SK-N-SH (cell line): ENCODE results near the gene SIL1.

Experiments
- CHD2 ChIP-seq: fragments of 150-350 bp; IDR thresholded peaks from 2 replicates; pipeline ENCODE4 v1.6.1; 2018; ENCODE audit warnings: low read length; ENCODE audit not compliant: partially characterized antibody
- EP300 ChIP-seq, 2 experiments: IDR thresholded peaks; 2 replicates each; pipeline versions ENCODE4 v1.4.0 to v1.6.1; 2012; ENCODE audit warnings: borderline replicate concordance in 1 of 2, low read depth in 1 of 2, low read length in 1 of 2
- GATA2 ChIP-seq: sonication (generic); formaldehyde crosslinking; IDR thresholded peaks from 2 replicates; pipeline ENCODE4 v1.5.0; 2020; ENCODE audit warnings: mild to moderate bottlenecking, missing genetic modification reagents
- MEF2A ChIP-seq: IDR thresholded peaks from 2 replicates; pipeline ENCODE4 v1.4.0; 2012; ENCODE audit warnings: low read depth, borderline replicate concordance
- NFIC ChIP-seq: IDR thresholded peaks from 2 replicates; pipeline ENCODE4 v1.4.0; 2012; ENCODE audit warnings: borderline replicate concordance
- RAD21 ChIP-seq: IDR thresholded peaks from 2 replicates; pipeline ENCODE4 v1.6.1; 2012; ENCODE audit warnings: mild to moderate bottlenecking, low read length
- TEAD4 ChIP-seq: IDR thresholded peaks from 2 replicates; pipeline ENCODE4 v1.4.0; 2012; ENCODE audit warnings: mild to moderate bottlenecking, borderline replicate concordance; ENCODE audit not compliant: insufficient read depth
- TF ChIP-seq, protein P1 (sequence below): fragments of 150-350 bp; IDR thresholded peaks from 2 replicates; pipeline ENCODE4 v1.6.1; 2017; ENCODE audit warnings: antibody characterized with exemption, low read length, low read depth, borderline replicate concordance
- TF ChIP-seq, protein P2 (sequence below): fragments of 200-600 bp; sonication (generic); IDR thresholded peaks from 2 replicates; pipeline ENCODE4 v1.6.1; 2017; ENCODE audit warnings: antibody characterized with exemption, mild to moderate bottlenecking, moderate library complexity
- TF ChIP-seq, protein P3 (sequence below): IDR thresholded peaks from 2 replicates; pipeline ENCODE4 v1.4.0; 2012; ENCODE audit warnings: low read depth, borderline replicate concordance
- TF ChIP-seq, protein P4 (sequence below): IDR thresholded peaks from 2 replicates; pipeline ENCODE4; 2012
- TF ChIP-seq, protein P5 (sequence below): fragments of 150-350 bp; IDR thresholded peaks from 2 replicates; pipeline ENCODE4 v1.6.1; 2016; ENCODE audit warnings: mild to moderate bottlenecking, low read depth, low read length

DNA sequence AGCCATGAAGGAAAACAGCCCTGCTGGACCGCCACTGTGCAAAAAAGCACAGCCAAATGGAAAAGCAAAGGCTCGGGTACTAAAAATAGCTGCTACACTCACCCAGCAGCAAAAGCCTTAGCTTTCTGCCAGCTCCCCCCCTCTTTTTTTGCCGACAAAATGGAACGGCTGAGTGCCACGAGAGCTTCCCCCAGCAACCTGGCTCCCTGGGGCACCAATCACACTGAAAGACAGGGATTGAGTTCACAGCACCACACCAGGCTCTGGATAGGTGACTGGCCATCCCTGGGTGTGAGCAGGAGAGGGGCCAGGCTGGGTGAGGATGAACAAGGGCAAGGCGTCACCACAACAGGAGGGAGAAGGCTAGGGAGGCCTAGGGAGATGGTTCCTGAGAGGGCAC lies 66.7 kb downstream of the SIL1 start:
- TF ChIP-seq, protein P1, sequence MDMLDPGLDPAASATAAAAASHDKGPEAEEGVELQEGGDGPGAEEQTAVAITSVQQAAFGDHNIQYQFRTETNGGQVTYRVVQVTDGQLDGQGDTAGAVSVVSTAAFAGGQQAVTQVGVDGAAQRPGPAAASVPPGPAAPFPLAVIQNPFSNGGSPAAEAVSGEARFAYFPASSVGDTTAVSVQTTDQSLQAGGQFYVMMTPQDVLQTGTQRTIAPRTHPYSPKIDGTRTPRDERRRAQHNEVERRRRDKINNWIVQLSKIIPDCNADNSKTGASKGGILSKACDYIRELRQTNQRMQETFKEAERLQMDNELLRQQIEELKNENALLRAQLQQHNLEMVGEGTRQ, result no peak
- no peak for TF ChIP-seq MEF2A
- TF ChIP-seq, protein P2, sequence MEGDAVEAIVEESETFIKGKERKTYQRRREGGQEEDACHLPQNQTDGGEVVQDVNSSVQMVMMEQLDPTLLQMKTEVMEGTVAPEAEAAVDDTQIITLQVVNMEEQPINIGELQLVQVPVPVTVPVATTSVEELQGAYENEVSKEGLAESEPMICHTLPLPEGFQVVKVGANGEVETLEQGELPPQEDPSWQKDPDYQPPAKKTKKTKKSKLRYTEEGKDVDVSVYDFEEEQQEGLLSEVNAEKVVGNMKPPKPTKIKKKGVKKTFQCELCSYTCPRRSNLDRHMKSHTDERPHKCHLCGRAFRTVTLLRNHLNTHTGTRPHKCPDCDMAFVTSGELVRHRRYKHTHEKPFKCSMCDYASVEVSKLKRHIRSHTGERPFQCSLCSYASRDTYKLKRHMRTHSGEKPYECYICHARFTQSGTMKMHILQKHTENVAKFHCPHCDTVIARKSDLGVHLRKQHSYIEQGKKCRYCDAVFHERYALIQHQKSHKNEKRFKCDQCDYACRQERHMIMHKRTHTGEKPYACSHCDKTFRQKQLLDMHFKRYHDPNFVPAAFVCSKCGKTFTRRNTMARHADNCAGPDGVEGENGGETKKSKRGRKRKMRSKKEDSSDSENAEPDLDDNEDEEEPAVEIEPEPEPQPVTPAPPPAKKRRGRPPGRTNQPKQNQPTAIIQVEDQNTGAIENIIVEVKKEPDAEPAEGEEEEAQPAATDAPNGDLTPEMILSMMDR, result no peak
- TF ChIP-seq, protein P3, sequence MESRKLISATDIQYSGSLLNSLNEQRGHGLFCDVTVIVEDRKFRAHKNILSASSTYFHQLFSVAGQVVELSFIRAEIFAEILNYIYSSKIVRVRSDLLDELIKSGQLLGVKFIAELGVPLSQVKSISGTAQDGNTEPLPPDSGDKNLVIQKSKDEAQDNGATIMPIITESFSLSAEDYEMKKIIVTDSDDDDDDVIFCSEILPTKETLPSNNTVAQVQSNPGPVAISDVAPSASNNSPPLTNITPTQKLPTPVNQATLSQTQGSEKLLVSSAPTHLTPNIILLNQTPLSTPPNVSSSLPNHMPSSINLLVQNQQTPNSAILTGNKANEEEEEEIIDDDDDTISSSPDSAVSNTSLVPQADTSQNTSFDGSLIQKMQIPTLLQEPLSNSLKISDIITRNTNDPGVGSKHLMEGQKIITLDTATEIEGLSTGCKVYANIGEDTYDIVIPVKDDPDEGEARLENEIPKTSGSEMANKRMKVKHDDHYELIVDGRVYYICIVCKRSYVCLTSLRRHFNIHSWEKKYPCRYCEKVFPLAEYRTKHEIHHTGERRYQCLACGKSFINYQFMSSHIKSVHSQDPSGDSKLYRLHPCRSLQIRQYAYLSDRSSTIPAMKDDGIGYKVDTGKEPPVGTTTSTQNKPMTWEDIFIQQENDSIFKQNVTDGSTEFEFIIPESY, result no peak
- TF ChIP-seq, protein P4, sequence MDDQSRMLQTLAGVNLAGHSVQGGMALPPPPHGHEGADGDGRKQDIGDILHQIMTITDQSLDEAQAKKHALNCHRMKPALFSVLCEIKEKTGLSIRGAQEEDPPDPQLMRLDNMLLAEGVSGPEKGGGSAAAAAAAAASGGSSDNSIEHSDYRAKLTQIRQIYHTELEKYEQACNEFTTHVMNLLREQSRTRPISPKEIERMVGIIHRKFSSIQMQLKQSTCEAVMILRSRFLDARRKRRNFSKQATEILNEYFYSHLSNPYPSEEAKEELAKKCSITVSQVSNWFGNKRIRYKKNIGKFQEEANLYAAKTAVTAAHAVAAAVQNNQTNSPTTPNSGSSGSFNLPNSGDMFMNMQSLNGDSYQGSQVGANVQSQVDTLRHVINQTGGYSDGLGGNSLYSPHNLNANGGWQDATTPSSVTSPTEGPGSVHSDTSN, result no peak
- TF ChIP-seq NFIC, result no peak
- TF ChIP-seq TEAD4, result no peak
- TF ChIP-seq EP300 (IDR thresholded peaks at IDR 0.05; ENCODE audit: borderline replicate concordance in 1 of 2, low read depth in 1 of 2, low read length in 1 of 2), result no peak
- no peak for TF ChIP-seq CHD2
- TF ChIP-seq, protein P5, sequence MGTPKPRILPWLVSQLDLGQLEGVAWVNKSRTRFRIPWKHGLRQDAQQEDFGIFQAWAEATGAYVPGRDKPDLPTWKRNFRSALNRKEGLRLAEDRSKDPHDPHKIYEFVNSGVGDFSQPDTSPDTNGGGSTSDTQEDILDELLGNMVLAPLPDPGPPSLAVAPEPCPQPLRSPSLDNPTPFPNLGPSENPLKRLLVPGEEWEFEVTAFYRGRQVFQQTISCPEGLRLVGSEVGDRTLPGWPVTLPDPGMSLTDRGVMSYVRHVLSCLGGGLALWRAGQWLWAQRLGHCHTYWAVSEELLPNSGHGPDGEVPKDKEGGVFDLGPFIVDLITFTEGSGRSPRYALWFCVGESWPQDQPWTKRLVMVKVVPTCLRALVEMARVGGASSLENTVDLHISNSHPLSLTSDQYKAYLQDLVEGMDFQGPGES, result no peak
- no peak for TF ChIP-seq GATA2 (CRISPR knock-in tag)
- TF ChIP-seq RAD21, result no peak
